GM12878 (cell line): Measurements from ENCODE around the gene AKAP14. TPM values are rescaled to one million over a fixed set of nuclear protein-coding genes. Genes with fewer than 3 reads are reported as not detected.

Experiments used
- ATAC-seq: fragments of 200-7000 bp; cut with Tn5 transposase; 3 replicates; pipeline ENCODE4 v1.9.1; 2020; ENCODE audit warnings: mild to moderate bottlenecking, moderate library complexity
- BruUV-seq: library from RNA; stranded (reverse); fragments of 400-500 nt; replicated peaks from 2 replicates; lab custom pipeline; 2021; lab: Mats Ljungman, UMichigan
- CTCF ChIA-PET: fragments of 300-600 bp; sonication (Branson Sonifier 250); formaldehyde crosslinking; extraction: SDS; loops from one replicate; lab custom pipeline; 2021; ENCODE audit warnings: inconsistent platforms; lab: Yijun Ruan, JAX
- POLR2A ChIA-PET: fragments of 350-600 bp; formaldehyde crosslinking; extraction: SDS; loops from one replicate; lab custom pipeline; 2021; ENCODE audit warnings: inconsistent platforms; lab: Charles Lee
- RAD21 ChIA-PET: fragments of 300-600 bp; sonication (Branson Sonifier 250); formaldehyde crosslinking; loops from one replicate; lab custom pipeline; 2023; ENCODE audit warnings: antibody characterized with exemption; ENCODE audit not compliant: unreplicated experiment; lab: Charles Lee
- SMC1A ChIA-PET: fragments of 300-600 bp; sonication (Branson Sonifier 250); formaldehyde crosslinking; loops from one replicate; lab custom pipeline; 2023; ENCODE audit not compliant: unreplicated experiment, uncharacterized antibody; lab: Charles Lee
- DNase-seq: peaks from one replicate; pipeline ENCODE4 v3.0.0-alpha.2; 2011; ENCODE audit warnings: low read depth, low spot score
- FAIRE-seq: peaks from 3 replicates; lab custom pipeline; 2011; peaks lifted over from hg19 to GRCh38; lab: Jason Lieb, UNC
- H2AFZ ChIP-seq: 2 replicates; pipeline ENCODE4 v1.6.0; 2011; ENCODE audit warnings: low read depth, low read length, control low read depth; ENCODE audit not compliant: control insufficient read depth
- H3K27ac ChIP-seq: 2 replicates; pipeline ENCODE4 v1.5.1; 2011; ENCODE audit warnings: control low read depth; ENCODE audit not compliant: control insufficient read depth, insufficient read depth
- H3K27me3 ChIP-seq, 2 experiments: replicated peaks in 1 of 2; 2 replicates each; pipeline versions ENCODE4 v1.6.0 to v1.6.1; 2011; ENCODE audit warnings: low read length in 1 of 2; ENCODE audit not compliant: control insufficient read depth in 2 of 2, insufficient read depth in 2 of 2
- H3K36me3 ChIP-seq, 2 experiments: 2 replicates each; pipeline ENCODE4 v1.5.1; 2011; ENCODE audit warnings: low read length in 1 of 2; ENCODE audit not compliant: control insufficient read depth in 2 of 2, insufficient read depth in 2 of 2
- H3K4me1 ChIP-seq: 2 replicates; pipeline ENCODE4 v1.6.1; 2011; ENCODE audit warnings: mild to moderate bottlenecking, low read length, moderate library complexity, mixed read lengths; ENCODE audit not compliant: control insufficient read depth, insufficient read depth
- H3K4me2 ChIP-seq: 2 replicates; pipeline ENCODE4 v1.6.0; 2011; ENCODE audit warnings: control low read depth; ENCODE audit not compliant: control insufficient read depth, insufficient read depth
- H3K4me3 ChIP-seq: fragments of 200-600 bp; sonication (generic); 2 replicates; pipeline ENCODE4 v1.5.1; 2016
- H3K79me2 ChIP-seq: 2 replicates; pipeline ENCODE4 v1.6.0; 2011; ENCODE audit warnings: low read length; ENCODE audit not compliant: control insufficient read depth, insufficient read depth
- H3K9ac ChIP-seq: 2 replicates; pipeline ENCODE4 v1.8.0; 2011; ENCODE audit warnings: low read length, control low read depth, mixed read lengths; ENCODE audit not compliant: control insufficient read depth, insufficient read depth
- H3K9me3 ChIP-seq: replicated peaks from 3 replicates; pipeline ENCODE4 v1.5.1; 2011; ENCODE audit warnings: mild to moderate bottlenecking, low read length; ENCODE audit not compliant: control insufficient read depth, insufficient read depth
- H4K20me1 ChIP-seq: 2 replicates; pipeline ENCODE4 v1.6.0; 2011; ENCODE audit not compliant: control insufficient read depth, insufficient read depth
- CBFB ChIP-seq: IDR thresholded peaks from 2 replicates; pipeline ENCODE4 v1.6.1; 2016; ENCODE audit warnings: antibody characterized with exemption, low read depth
- CREB1 ChIP-seq: IDR thresholded peaks from 2 replicates; pipeline ENCODE4 v1.6.1; 2012; ENCODE audit warnings: low read depth, mild to moderate bottlenecking, inconsistent platforms
- CREM ChIP-seq: IDR thresholded peaks from 2 replicates; pipeline ENCODE4 v1.6.1; 2014; ENCODE audit warnings: antibody characterized with exemption, low read depth
- GATAD2B ChIP-seq: fragments of 450-650 bp; conservative IDR thresholded peaks from 2 replicates; pipeline ENCODE4 v1.6.1; 2017; ENCODE audit warnings: low read depth, mild to moderate bottlenecking, moderate library complexity
- MTA2 ChIP-seq: fragments of 450-650 bp; IDR thresholded peaks from 2 replicates; pipeline ENCODE4 v1.6.1; 2016; ENCODE audit warnings: low read depth, mild to moderate bottlenecking, moderate library complexity
- MXI1 ChIP-seq: fragments of 150-350 bp; IDR thresholded peaks from 2 replicates; pipeline ENCODE4 v1.6.1; 2011; ENCODE audit warnings: low read depth, mild to moderate bottlenecking, inconsistent platforms, low read length, improper control_type of control experiment
- NFIC ChIP-seq: IDR thresholded peaks from 2 replicates; pipeline ENCODE4 v1.6.1; 2012; ENCODE audit warnings: low read depth, mild to moderate bottlenecking, inconsistent platforms, low read length, moderate library complexity
- NFYA ChIP-seq: IDR thresholded peaks from 2 replicates; pipeline ENCODE4 v1.6.1; 2011; ENCODE audit warnings: low read depth, mild to moderate bottlenecking, low read length, improper control_type of control experiment, borderline replicate concordance
- NR2F1 ChIP-seq: fragments of 450-650 bp; conservative IDR thresholded peaks from 2 replicates; pipeline ENCODE4 v1.6.1; 2017; ENCODE audit warnings: mild to moderate bottlenecking
- PBX3 ChIP-seq: IDR thresholded peaks from 2 replicates; pipeline ENCODE4 v1.6.1; 2011; ENCODE audit warnings: mild to moderate bottlenecking, low read depth, low read length, moderate library complexity; ENCODE audit not compliant: insufficient replicate concordance
- PML ChIP-seq: IDR thresholded peaks from 2 replicates; pipeline ENCODE4 v1.6.1; 2012; ENCODE audit warnings: low read length, inconsistent platforms
- POLR2AphosphoS2 ChIP-seq: IDR thresholded peaks from 2 replicates; pipeline ENCODE4 v1.6.1; 2011; ENCODE audit warnings: low read depth, mild to moderate bottlenecking, low read length, improper control_type of control experiment, moderate library complexity
- POLR2AphosphoS5 ChIP-seq: IDR thresholded peaks from 2 replicates; pipeline ENCODE4 v1.6.1; 2011; ENCODE audit warnings: mild to moderate bottlenecking, low read length, inconsistent platforms
- RELB ChIP-seq: fragments of 450-650 bp; IDR thresholded peaks from 2 replicates; pipeline ENCODE4 v1.6.1; 2017; ENCODE audit warnings: low read depth, mild to moderate bottlenecking, moderate library complexity
- SIX5 ChIP-seq: IDR thresholded peaks from 2 replicates; pipeline ENCODE4 v1.6.1; 2011; ENCODE audit warnings: mild to moderate bottlenecking, low read depth, low read length, moderate library complexity; ENCODE audit not compliant: severe bottlenecking
- TBL1XR1 ChIP-seq: IDR thresholded peaks from 2 replicates; pipeline ENCODE4 v1.6.1; 2012; ENCODE audit warnings: low read depth, low read length, improper control_type of control experiment
- ZBED1 ChIP-seq: IDR thresholded peaks from 2 replicates; pipeline ENCODE4 v1.6.1; 2016; ENCODE audit warnings: borderline replicate concordance
- WGBS: methylation state at CpG from one replicate; pipeline ENCODE4 v1.1.6; 2016; ENCODE audit warnings: low lambda C conversion rate; ENCODE audit not compliant: insufficient replicate concordance, insufficient coverage; ENCODE audit errors: missing lambda C conversion rate; 5-methylcytosine and 5-hydroxymethylcytosine counted together
- in situ Hi-C: fragments of 300-500 bp; cut with MboI; formaldehyde crosslinking; loops from 9 replicates; pipeline ENCODE4 v1.14.3; 2018; ENCODE audit warnings: mixed read lengths
- intact Hi-C: fragments of 100-400 bp; cut with micrococcal nuclease; formaldehyde crosslinking; loops from one replicate; pipeline ENCODE4 v1.14.2; 2022; ENCODE audit not compliant: unreplicated experiment
- polyA plus RNA-seq, 11 experiments: library from polyadenylated mRNA; depleted of rRNA in 4 of 11; unstranded in 6 of 11; stranded (reverse) in 5 of 11; fragments of >200 nt; fragmentation: Nextera tagmentation in 4 of 11; fragmentation: Illumina TruSeq in 1 of 11; extraction: Ambion mirVana in 4 of 11; extraction: Trizol in 1 of 11; gene quantifications; 1 replicate in 1 of 11; 2 replicates in 10 of 11; pipeline versions ENCODE4 v1.2.1 to v1.2.3, GENCODE V29; 2011 to 2016; ENCODE audit warnings: inconsistent platforms in 2 of 11, missing spikeins in 2 of 11, low read depth in 1 of 11
- total RNA-seq, 4 experiments: library from RNA; depleted of rRNA in 3 of 4; stranded (reverse); fragments of >200 nt in 3 of 4; fragmentation: Illumina TruSeq in 1 of 4; extraction: Trizol in 1 of 4; gene quantifications; 2 replicates each; pipeline versions ENCODE4 v1.2.1 to v1.2.3, GENCODE V29; 2013 to 2021
- TF ChIP-seq, protein P1 (sequence below): fragments of 450-650 bp; IDR thresholded peaks from 2 replicates; pipeline ENCODE4 v1.6.1; 2016; ENCODE audit warnings: mild to moderate bottlenecking
- TF ChIP-seq, protein P2 (sequence below): IDR thresholded peaks from 2 replicates; pipeline ENCODE4 v1.6.1; 2012; ENCODE audit warnings: low read depth, low read length, improper control_type of control experiment

Gene AKAP14
- total and polyA plus RNA-seq, 10 of the 15 experiments (the other 5 are each of a cell fraction or from before 2014, with no cell fraction given), result not detected

DNA sequence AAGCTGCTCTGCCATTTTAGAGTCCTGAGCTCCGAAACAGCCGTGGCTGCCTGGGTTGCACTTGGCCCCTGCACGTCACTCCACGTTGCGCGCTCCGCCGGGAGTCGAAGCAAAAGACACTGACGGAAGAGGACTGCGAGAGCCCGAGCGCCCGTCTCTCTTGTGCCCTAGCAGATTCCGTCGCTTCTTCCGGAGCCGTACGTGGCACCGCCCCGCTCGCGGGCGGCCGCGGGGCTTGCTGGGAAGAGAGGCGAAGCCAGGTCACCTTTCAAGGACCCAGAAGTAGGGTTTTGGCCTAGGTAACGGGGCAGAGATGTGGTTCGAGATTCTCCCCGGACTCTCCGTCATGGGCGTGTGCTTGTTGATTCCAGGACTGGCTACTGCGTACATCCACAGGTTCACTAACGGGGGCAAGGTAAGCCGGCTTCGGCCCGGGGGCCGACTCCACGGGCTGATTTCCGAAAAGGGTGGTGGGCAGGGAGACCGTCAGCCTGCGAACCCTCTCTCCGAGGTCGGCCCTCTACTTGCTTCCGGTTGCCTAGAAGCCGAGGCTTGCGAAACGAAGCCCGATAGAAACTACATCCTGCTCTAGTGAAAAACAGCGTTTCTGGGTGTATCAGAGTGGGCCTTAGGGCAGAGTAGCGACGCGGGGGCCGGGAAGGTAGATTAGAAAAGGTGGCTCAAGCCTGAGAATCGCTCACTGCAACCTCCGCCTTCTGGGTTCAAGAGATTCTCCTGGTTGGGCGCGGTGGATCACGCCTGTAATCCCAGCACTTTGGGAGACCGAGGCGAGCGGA lies 23.9 kb upstream of the AKAP14 start, which contains the start of the genes NDUFA1 and RNF113A:
Gene NDUFA1 (plus strand): TSS at position 234 of the 797 bp plus-strand sequence. CDS start 80 bp downstream, at position 314.
Gene RNF113A (minus strand): TSS at position 135 of the 797 bp plus-strand sequence. CDS start 120 bp downstream, at position 15.
- Histone ChIP-seq H3K4me2 (peak within 1 kb of the TSS; percentile 41; the same call in 1 of the 2 replicates), H3K27me3 (no peaks in the 10 kb centered on the region), H3K27ac (peak within 1 kb of the TSS; percentile 91), H4K20me1 (no peaks in the 10 kb centered on the region), H3K36me3 (no peaks in the 10 kb centered on the region; a peak in 1 of 4 replicates), H3K9ac (peak within 1 kb of the TSS; percentile 95), H3K9me3 (no peaks in the 10 kb centered on the region), H3K4me1 (no peaks in the 10 kb centered on the region), H3K4me3 (peak within 1 kb of the TSS; percentile 68), H2AFZ (peak within 1 kb of the TSS; percentile 82), H3K79me2 (peaks cover 39% of the 10 kb centered on the region)
- DNase-seq, result peak; percentile 59
- in situ Hi-C loops (no loop called here), intact Hi-C loops (loop anchor here (2.0 kb wide), 1 partner anchor 19 kb away; the partner anchor contains the start of gene UPF3B)
- RAD21 ChIA-PET, result interaction anchor here (0.9 to 2.8 kb wide), 5 partner anchors 19 to 117 kb away, joined by 3 to 21 read pairs (median 5); partner anchors contain the start of genes RPL39, SOWAHD and UPF3B
- POLR2A ChIA-PET, result interaction anchor here (0.6 to 2.6 kb wide), 8 partner anchors 12 to 724 kb away, joined by 3 to 19 read pairs (median 4); partner anchors contain the start of genes RPL39 and UPF3B
- ATAC-seq, result peak; percentile 95
- BruUV-seq, result TSS peak; percentile 85
- WGBS, result 45% methylated on average over 61 of the region's 62 CpGs
- CTCF ChIA-PET, result interaction anchor here (2.1 to 2.2 kb wide), 2 partner anchors 19 to 83 kb away, joined by 5 to 7 read pairs; partner anchors contain the start of gene UPF3B
- SMC1A ChIA-PET, result interaction anchor here (1.1 to 2.8 kb wide), 5 partner anchors 16 to 80 kb away, joined by 3 to 18 read pairs (median 5); partner anchors contain the start of genes RPL39 and UPF3B
- FAIRE-seq, result peak; percentile 87
- TF ChIP-seq NFYA (no peak), POLR2AphosphoS5 (peak; percentile 91), PML (peak; percentile 85), CREB1 (peak; percentile 84), MXI1 (peak; percentile 86), GATAD2B (0 out of 2 replicates have a peak, but pooled peaks have one; percentile 30), RELB (0 out of 2 replicates have a peak, but pooled peaks have one; percentile 29), NFIC (no peak), TBL1XR1 (0 out of 2 replicates have a peak, but pooled peaks have one; percentile 25), MTA2 (no peak), SIX5 (peak; percentile 50), PBX3 (peak; percentile 24), NR2F1 (peak; percentile 37; the same call in 1 of the 2 replicates), ZBED1 (0 out of 2 replicates have a peak, but pooled peaks have one; percentile 36), POLR2AphosphoS2 (peak; percentile 53; the same call in 1 of the 2 replicates), CREM (peak; percentile 82), CBFB (peak; percentile 29; the same call in 1 of the 2 replicates)
- TF ChIP-seq, protein P1, sequence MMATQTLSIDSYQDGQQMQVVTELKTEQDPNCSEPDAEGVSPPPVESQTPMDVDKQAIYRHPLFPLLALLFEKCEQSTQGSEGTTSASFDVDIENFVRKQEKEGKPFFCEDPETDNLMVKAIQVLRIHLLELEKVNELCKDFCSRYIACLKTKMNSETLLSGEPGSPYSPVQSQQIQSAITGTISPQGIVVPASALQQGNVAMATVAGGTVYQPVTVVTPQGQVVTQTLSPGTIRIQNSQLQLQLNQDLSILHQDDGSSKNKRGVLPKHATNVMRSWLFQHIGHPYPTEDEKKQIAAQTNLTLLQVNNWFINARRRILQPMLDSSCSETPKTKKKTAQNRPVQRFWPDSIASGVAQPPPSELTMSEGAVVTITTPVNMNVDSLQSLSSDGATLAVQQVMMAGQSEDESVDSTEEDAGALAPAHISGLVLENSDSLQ, result peak; percentile 85
- TF ChIP-seq, protein P2, sequence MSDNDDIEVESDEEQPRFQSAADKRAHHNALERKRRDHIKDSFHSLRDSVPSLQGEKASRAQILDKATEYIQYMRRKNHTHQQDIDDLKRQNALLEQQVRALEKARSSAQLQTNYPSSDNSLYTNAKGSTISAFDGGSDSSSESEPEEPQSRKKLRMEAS, result peak; percentile 70; the same call in 1 of the 2 replicates
